NT2/D1 (cell line): ENCODE data around the gene RSBN1L.

Experiments
- DNase-seq: peaks from one replicate; pipeline ENCODE4 v3.0.0-alpha.2; 2011; ENCODE audit warnings: low read depth, low spot score
- H3K27me3 ChIP-seq: 2 replicates; pipeline ENCODE4 v1.6.0; 2011; ENCODE audit warnings: mild to moderate bottlenecking; ENCODE audit not compliant: insufficient read length, insufficient read depth
- H3K36me3 ChIP-seq: 2 replicates; pipeline ENCODE4 v1.6.1; 2011; ENCODE audit warnings: mild to moderate bottlenecking, low read length, mixed read lengths; ENCODE audit not compliant: insufficient read depth, insufficient read length
- H3K4me1 ChIP-seq: 2 replicates; pipeline ENCODE4 v1.5.1; 2011; ENCODE audit not compliant: insufficient read depth, insufficient read length
- H3K4me3 ChIP-seq: 2 replicates; pipeline ENCODE4 v1.5.1; 2011; ENCODE audit warnings: low read depth; ENCODE audit not compliant: insufficient read length
- H3K9ac ChIP-seq: 2 replicates; pipeline ENCODE4 v1.6.0; 2011; ENCODE audit warnings: low read depth; ENCODE audit not compliant: insufficient read length
- H3K9me3 ChIP-seq: 2 replicates; pipeline ENCODE4 v1.5.1; 2011; ENCODE audit warnings: mild to moderate bottlenecking, low read length; ENCODE audit not compliant: insufficient read depth
- SUZ12 ChIP-seq: IDR thresholded peaks from 2 replicates; pipeline ENCODE4 v1.6.1; 2011; ENCODE audit not compliant: insufficient read length, insufficient read depth; ENCODE audit errors: extremely low read depth
- YY1 ChIP-seq: IDR thresholded peaks from 2 replicates; pipeline ENCODE4 v1.6.1; 2011; ENCODE audit not compliant: insufficient read length, insufficient read depth
- ZNF274 ChIP-seq: IDR thresholded peaks from 2 replicates; pipeline ENCODE4 v1.6.1; 2011; ENCODE audit warnings: mild to moderate bottlenecking, low read depth, low read length

The RSBN1L gene

DNA sequence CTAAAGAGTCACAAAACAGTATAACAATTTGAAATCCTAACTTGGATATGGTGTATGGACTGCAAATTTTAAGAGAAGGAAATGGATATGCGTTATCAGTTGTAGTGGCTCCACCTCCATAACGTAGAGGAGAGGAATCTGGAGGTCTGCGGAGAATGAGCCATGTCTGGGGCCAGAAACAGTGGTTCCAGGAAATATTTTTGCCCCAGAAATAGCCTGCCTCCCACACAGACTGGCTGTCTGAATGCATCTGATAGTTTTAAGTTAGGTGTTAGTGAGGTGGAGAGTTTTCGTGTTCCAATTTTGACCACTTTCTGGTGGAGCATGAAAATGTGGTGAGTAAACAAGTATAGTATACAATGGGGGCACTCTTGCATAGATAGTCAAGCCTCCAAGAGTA lies 103.9 kb downstream of the RSBN1L start:
- Histone ChIP-seq H3K36me3 (peaks cover 8% of the 10 kb centered on the region), H3K27me3 (no peaks in the 10 kb centered on the region), H3K9ac (no peak overlapping the region), H3K4me1 (no peaks in the 10 kb centered on the region), H3K4me3 (no peak overlapping the region), H3K9me3 (no peaks in the 10 kb centered on the region)
- DNase-seq: no peak
- TF ChIP-seq YY1: no peak
- TF ChIP-seq SUZ12: no peak
- TF ChIP-seq ZNF274: no peak

DNA sequence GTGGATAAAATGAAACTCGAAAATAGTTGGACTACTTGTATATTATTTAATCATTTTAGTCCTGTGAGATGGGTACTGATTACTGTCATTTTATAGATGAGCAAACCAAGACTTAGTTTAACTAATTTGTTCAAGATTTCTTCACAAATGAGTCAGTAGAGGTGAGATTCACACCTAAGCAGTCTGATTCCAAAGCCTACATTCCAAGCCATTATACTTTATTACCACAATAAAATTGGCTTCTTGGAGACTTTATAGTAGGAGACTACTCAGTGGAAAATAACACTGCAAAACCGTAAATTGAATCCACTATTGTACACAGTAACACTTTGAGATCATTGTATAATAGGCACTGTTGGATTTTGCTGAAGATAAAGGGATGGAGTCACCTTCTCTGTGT lies 104.5 kb downstream of the RSBN1L start:
- no peak overlapping the region for H3K4me3 ChIP-seq
- H3K36me3 ChIP-seq: peaks cover 2% of the 10 kb centered on the region
- no peak for DNase-seq
- no peaks in the 10 kb centered on the region; the same call in 1 of the 2 replicates for H3K9me3 ChIP-seq
- H3K27me3 ChIP-seq: no peaks in the 10 kb centered on the region
- no peak overlapping the region for H3K9ac ChIP-seq
- H3K4me1 ChIP-seq: no peaks in the 10 kb centered on the region
- no peak for TF ChIP-seq ZNF274
- no peak for TF ChIP-seq YY1
- TF ChIP-seq SUZ12: no peak

DNA sequence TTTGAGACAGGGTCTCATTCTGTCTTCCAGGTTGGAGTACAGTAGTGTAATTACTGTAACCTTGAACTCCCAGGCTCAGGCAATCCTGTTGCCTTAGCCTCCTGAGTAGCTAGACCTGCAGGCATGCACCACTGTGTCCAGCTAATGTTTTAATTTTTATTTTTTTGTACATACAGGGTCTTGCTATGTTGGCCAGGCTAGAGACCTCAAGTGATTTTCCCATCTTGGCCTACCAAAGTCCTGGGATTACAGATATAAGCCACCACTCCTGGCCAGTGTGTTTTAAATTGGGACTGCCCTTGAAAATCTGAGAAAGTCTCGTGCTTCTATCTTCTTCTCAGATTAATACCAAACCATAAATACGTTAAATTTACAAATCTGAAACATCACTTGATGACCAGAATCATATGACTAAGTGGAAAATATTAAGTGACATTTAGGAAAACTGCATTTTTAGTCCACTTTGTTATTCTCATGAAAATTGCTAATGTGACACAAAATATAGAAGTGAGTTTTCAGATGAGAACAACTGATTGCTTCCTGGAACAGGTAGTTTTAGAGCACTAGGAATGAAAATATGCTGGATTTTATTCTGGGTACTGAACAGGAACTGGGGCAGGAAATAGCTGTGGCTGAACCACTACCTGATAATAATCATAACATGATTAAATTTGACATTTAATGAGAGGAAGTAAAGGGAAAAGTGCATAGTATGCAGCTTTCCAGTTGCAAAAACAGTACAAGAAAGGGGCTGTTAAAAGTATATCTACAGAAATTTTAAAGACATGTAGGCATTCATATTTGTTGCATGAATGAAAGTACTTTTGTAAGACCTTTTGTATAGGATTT lies 106.5 kb downstream of the RSBN1L start:
- no peak overlapping the region for H3K9ac ChIP-seq
- H3K36me3 ChIP-seq: no peaks in the 10 kb centered on the region
- no peak for TF ChIP-seq YY1
- no peak for TF ChIP-seq SUZ12
- no peak for TF ChIP-seq ZNF274
- H3K4me1 ChIP-seq: no peaks in the 10 kb centered on the region
- DNase-seq: no peak
- peaks cover 13% of the 10 kb centered on the region; the same call in 1 of the 2 replicates for H3K9me3 ChIP-seq
- no peak overlapping the region for H3K4me3 ChIP-seq
- no peaks in the 10 kb centered on the region for H3K27me3 ChIP-seq

DNA sequence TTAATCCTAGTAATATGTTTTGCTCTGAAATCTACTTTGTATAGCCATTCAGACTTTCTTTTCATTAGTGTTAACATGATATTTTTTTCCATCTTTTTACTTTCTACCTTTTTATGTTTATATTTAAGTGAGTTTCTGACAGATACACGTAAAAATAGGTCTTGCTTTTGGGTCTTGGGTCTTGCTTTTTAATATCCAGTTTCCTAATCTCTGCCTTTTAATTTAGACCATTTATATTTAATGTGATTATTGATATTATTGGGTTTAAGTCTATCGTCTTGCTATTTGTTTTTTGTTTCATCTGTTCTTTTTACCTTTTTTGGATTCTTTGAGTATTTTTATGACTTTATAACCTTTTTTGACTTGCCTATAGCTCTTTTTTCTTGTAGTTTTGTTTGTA lies 110.2 kb downstream of the RSBN1L start:
- TF ChIP-seq SUZ12: no peak
- no peak for TF ChIP-seq ZNF274
- TF ChIP-seq YY1: no peak
- no peaks in the 10 kb centered on the region for H3K36me3 ChIP-seq
- H3K27me3 ChIP-seq: no peaks in the 10 kb centered on the region
- no peaks in the 10 kb centered on the region for H3K4me1 ChIP-seq
- H3K4me3 ChIP-seq: no peak overlapping the region
- DNase-seq: no peak
- no peak overlapping the region for H3K9ac ChIP-seq
- H3K9me3 ChIP-seq: peaks cover 13% of the 10 kb centered on the region; the same call in 1 of the 2 replicates

DNA sequence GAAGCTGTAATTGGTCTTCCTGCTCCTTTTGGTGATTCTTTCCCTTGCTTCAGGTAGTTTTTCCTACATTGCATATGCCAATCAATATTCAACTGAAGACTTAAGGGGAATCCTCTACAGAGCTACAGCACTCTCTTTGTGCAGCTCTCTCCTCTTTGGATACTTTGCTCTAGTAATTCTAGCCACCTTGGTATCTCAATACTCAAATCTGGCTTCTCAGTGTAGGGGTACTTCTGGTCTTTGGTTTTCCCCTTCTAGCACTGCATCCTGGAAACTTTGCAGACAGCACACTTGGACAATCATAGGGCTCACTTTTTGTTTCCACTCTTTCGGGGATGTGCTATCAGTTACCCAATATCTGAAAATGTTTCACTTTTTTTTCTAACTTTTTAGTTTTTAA lies 112.3 kb downstream of the RSBN1L start:
- no peak overlapping the region for H3K9ac ChIP-seq
- peaks cover 13% of the 10 kb centered on the region; the same call in 1 of the 2 replicates for H3K9me3 ChIP-seq
- H3K4me1 ChIP-seq: no peaks in the 10 kb centered on the region
- TF ChIP-seq YY1: no peak
- no peak for TF ChIP-seq ZNF274
- no peak for TF ChIP-seq SUZ12
- H3K4me3 ChIP-seq: no peak overlapping the region
- H3K27me3 ChIP-seq: no peaks in the 10 kb centered on the region
- H3K36me3 ChIP-seq: no peaks in the 10 kb centered on the region
- no peak for DNase-seq

DNA sequence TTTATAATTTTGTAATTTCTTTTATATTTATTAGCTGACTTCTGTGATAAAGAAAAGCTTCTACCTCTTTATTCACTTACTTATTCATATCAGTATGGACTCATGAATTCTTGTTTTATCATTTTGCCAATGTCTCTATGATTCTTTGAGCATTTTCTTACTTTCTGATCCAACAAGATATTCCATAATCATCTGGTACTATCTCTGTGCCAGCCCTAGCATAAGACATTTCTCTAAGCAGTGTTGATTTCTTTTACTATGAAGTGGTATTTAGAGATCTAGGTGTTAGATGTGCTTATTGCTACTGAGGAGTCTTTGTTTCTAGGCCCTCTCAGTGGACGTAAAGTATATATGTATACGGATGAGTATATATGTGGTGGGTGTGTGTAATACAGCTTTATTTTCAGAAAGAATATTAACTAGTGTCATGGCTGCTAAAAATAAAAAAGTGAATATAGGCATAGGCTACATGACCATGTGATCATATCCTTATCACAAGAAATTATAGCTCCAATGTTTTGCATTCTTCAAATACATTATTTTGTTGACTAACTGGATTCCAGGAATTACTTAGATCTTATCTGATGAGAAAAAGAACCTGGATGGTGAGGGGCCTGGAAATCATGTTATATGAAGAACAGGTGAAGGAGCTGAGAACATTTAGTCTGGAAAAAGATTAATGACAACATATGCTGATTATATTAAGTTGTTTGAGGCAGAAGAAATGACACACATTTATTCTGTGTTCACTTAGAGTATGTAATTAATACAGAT lies 115.4 kb downstream of the RSBN1L start:
- Histone ChIP-seq H3K9ac (no peak overlapping the region), H3K27me3 (no peaks in the 10 kb centered on the region), H3K4me3 (no peak overlapping the region), H3K9me3 (peaks cover 4% of the 10 kb centered on the region; the same call in 1 of the 2 replicates), H3K4me1 (no peaks in the 10 kb centered on the region), H3K36me3 (no peaks in the 10 kb centered on the region)
- TF ChIP-seq YY1 (no peak), SUZ12 (no peak), ZNF274 (no peak)
- no peak for DNase-seq

DNA sequence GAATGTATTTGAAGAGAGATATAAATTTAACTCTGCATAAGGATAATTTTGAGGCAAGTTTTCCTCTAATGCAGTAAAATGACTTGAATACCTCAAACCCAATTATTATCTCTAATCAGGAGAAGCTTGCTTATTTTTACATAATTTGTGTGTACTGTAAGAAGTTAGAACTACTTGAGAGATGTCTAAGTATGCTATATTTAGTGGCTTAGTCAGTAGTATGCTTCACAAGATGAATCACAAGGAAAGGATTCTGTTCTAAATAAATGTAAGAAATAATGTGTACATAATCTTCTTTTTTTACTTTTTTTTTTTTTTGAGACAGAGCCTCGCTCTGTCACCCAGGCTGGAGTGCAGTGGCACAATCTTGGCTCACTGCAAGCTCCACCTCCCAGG lies 116.0 kb downstream of the RSBN1L start:
- H3K4me1 ChIP-seq: no peaks in the 10 kb centered on the region
- H3K9ac ChIP-seq: no peak overlapping the region
- H3K4me3 ChIP-seq: no peak overlapping the region
- DNase-seq: no peak
- H3K36me3 ChIP-seq: no peaks in the 10 kb centered on the region
- no peak for TF ChIP-seq ZNF274
- TF ChIP-seq YY1: no peak
- no peak for TF ChIP-seq SUZ12
- H3K9me3 ChIP-seq: no peaks in the 10 kb centered on the region
- no peaks in the 10 kb centered on the region for H3K27me3 ChIP-seq
